ENCODE measurements around the gene LMOD3.

LMOD3 gene

GRCh38 chr3:69079269-69080159 is 42.9 kb downstream of the LMOD3 start:
- TF ChIP-seq GATA3 (IDR thresholded peaks at IDR 0.05; ENCODE audit: low read depth, low read length) (no peak), GATA2 (IDR thresholded peaks at IDR 0.05; ENCODE audit: low read depth, low read length) (no peak)

DNA sequence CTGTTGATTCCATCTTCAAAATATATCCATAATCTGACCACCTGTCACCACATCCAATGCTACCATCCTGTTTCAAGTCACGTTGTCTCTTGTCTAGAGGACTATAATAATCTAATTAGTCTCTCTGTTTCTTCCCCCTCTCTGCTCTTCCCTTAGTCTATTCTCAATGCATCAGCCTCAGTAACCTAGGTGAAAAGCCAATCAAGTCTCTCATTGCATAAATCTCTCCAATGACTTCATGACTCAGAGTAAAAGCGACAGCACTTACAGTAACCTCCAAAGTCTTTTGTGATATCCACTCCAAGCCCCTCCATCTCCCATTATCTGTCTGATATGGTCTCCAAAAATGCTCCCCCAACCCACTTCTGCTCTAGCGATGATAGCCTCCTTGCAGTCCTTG is 49.5 kb downstream of the LMOD3 start:
- TF ChIP-seq GATA3 (IDR thresholded peaks at IDR 0.05; ENCODE audit: low read depth, low read length) (no peak), GATA2 (IDR thresholded peaks at IDR 0.05; ENCODE audit: low read depth, low read length) (no peak)

- TF ChIP-seq GATA2 (IDR thresholded peaks at IDR 0.05; ENCODE audit: low read depth, low read length): no peak
- no peak for TF ChIP-seq GATA3 (IDR thresholded peaks at IDR 0.05; ENCODE audit: low read depth, low read length)
These were observed 56.3 kb downstream of the LMOD3 start for GRCh38 chr3:69066121-69066520.

GRCh38 chr3:69065318-69065964 is 57.0 kb downstream of the LMOD3 start:
- TF ChIP-seq GATA3 (IDR thresholded peaks at IDR 0.05; ENCODE audit: low read depth, low read length) (no peak), GATA2 (IDR thresholded peaks at IDR 0.05; ENCODE audit: low read depth, low read length) (no peak)

DNA sequence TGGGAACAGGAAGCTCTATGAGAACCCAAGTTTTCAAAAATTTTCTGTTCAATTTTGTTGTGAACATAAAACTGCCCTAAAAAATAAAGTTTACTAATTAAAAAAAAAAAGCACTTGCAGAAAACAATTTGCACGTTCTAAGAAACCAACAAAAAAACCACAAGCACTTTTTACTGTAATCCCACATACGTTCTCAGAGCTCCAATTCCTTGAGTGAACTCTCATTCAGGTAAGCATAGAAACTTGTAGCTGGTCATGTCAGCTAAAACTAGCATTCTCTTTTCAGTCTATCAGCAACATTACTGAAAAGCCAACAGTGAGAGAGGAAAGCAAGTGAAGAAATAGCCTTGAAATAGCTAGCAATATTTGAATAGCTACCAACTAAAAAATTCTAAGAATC is 58.8 kb downstream of the LMOD3 start:
- TF ChIP-seq GATA3 (IDR thresholded peaks at IDR 0.05; ENCODE audit: low read depth, low read length) (no peak), GATA2 (IDR thresholded peaks at IDR 0.05; ENCODE audit: low read depth, low read length) (no peak)

- no peak for TF ChIP-seq GATA3 (IDR thresholded peaks at IDR 0.05; ENCODE audit: low read depth, low read length)
- no peak for TF ChIP-seq GATA2 (IDR thresholded peaks at IDR 0.05; ENCODE audit: low read depth, low read length)
These were observed 62.7 kb downstream of the LMOD3 start for GRCh38 chr3:69059688-69060087.

DNA sequence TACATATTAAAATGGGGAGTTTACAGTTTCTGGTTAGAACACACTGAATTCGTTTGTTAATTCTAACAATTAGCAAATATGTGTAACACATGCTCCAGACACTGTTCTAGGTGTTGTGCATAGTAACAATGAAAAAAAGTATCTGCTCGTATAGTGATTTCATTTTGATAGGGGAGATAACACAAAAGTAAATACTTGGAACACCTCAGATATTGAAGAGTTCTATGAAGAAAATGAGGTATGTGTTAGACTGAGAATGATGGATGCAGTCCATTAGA is 63.5 kb downstream of the LMOD3 start:
- TF ChIP-seq GATA2 (IDR thresholded peaks at IDR 0.05; ENCODE audit: low read depth, low read length): no peak
- TF ChIP-seq GATA3 (IDR thresholded peaks at IDR 0.05; ENCODE audit: low read depth, low read length): no peak

DNA sequence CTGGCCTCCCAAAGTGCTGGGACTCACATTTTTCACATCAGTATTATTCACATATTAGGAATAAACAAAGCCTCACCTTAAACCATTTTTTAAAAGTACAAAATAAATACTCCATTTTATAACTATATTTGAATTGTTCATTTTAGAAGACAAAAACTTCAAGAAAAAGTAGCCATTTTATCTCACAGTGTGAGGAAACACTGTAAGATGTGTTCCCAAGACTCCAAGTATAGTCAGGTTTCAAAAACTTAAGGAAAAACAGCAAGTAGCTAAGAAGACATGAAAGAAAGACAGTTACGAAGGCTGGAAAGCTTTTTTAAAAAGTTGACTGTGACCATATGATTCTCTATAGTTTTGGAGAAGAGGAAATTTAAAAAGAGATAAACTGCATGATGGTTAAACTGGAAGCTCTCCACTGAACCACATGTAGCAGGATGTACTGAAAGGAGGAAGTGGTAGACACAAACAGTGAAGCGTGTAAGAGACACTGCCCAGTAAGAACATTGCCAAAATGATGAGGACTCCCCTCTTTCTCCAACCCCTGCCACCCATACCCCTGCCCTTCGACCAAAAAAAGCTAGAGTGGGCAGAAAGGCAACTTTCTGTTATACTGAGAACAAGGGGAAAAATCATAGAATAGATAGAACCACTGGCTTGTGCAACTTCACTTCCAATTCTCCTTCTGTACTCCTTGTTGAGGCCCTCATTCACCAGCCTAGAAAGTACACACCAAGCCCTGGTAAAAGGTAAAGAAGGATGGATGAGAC is 64.0 kb downstream of the LMOD3 start:
- no peak for TF ChIP-seq GATA3 (IDR thresholded peaks at IDR 0.05; ENCODE audit: low read depth, low read length)
- TF ChIP-seq GATA2 (IDR thresholded peaks at IDR 0.05; ENCODE audit: low read depth, low read length): no peak

Measured in SH-SY5Y (cell line).